Vagina (tissue), 2 donors: ENCODE measurements around the gene SLC27A2. TPM values are rescaled to one million over a fixed set of nuclear protein-coding genes. Genes with fewer than 3 reads are reported as not detected.

Experiments used
- DNase-seq, 2 donors: peaks; one replicate each; pipeline ENCODE4 v3.0.0-alpha.2; 2017; ENCODE audit errors: extremely low spot score in 2 of 2
- H3K27ac ChIP-seq: fragments of 200-600 bp; sonication (generic); one replicate; pipeline ENCODE4 v1.5.1; 2019
- H3K27me3 ChIP-seq: fragments of 200-600 bp; sonication (generic); one replicate; pipeline ENCODE4 v1.5.1; 2019
- H3K36me3 ChIP-seq, 2 donors: fragments of 200-600 bp; sonication (generic); one replicate each; pipeline ENCODE4 v1.5.1; 2017 to 2019
- H3K4me1 ChIP-seq: fragments of 200-600 bp; sonication (generic); one replicate; pipeline ENCODE4 v1.5.1; 2019
- H3K4me3 ChIP-seq, 2 donors: fragments of 200-600 bp; sonication (generic); 1 replicate in 1 of 2; 2 replicates in 1 of 2; pipeline ENCODE4 v1.5.1; 2016 to 2019
- H3K9me3 ChIP-seq: fragments of 200-600 bp; sonication (generic); one replicate; pipeline ENCODE4 v1.5.1; 2019
- POLR2A ChIP-seq, 2 donors: fragments of 450-650 bp; IDR thresholded peaks; one replicate each; pipeline ENCODE4 v1.6.1; 2017; ENCODE audit warnings: antibody characterized with exemption in 2 of 2, mild to moderate bottlenecking in 2 of 2, moderate library complexity in 2 of 2
- POLR2AphosphoS5 ChIP-seq, 2 donors: sonication (generic); formaldehyde crosslinking; IDR thresholded peaks; one replicate each; pipeline ENCODE4 v1.9.0; 2017; ENCODE audit warnings: antibody characterized with exemption in 2 of 2, mild to moderate bottlenecking in 2 of 2, low read depth in 1 of 2; ENCODE audit not compliant: insufficient read depth in 1 of 2
- intact Hi-C: fragments of 100-400 bp; cut with DNase I; formaldehyde crosslinking; loops from one replicate; pipeline ENCODE4 v1.15.1; 2023
- total RNA-seq: library from RNA; depleted of rRNA; stranded (reverse); fragments of >200 nt; gene quantifications from one replicate; pipeline ENCODE4 v1.2.3, GENCODE V29; 2016
- TF ChIP-seq, protein P1 (sequence below), 3 experiments: fragments of 450-650 bp in 2 of 3; fragments of 200-600 bp in 1 of 3; sonication (generic) in 1 of 3; IDR thresholded peaks; one replicate each; pipeline ENCODE4 v1.5.1; 2017 to 2019; ENCODE audit warnings: antibody characterized with exemption in 3 of 3, mild to moderate bottlenecking in 2 of 3, moderate library complexity in 2 of 3

The SLC27A2 gene
- total RNA-seq, 1 donor from 2014 or later = 3.2 TPM

DNA sequence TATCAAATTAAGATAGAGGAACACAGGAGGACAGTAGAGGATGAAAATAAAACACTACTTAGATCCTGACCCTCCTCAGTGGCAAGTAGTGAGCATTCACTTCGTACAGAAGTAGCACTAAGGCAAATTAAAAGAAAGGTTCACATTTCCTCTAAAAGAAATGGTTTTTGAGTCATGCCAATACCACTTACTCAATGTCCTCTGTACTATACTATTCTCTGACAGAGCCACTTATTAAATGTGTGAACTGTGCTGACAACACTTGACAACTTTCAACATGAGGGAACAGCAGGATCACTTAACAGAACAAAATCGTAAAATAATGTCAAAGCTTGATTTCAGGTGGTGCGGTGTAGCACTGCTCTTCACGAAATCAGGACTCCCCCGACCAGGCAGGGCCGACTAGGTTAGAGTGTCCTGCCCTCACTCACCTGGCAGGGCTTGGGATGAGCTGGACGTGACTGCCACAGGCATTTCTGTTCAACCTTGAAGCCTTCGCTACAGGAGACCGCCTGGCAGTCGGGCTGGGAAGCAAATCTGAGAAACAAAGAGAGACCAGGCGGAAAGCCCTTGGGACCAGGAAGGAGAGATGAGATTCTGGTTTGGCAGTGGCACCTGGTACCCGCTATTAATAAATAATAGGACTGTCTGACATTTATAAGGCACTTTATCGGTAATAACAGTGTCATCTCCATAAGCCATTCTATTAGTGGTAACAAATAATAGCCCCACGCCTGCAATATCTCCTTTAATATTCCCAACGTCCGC lies 611 bp upstream of the SLC27A2 start:
- no peak overlapping the region for H3K4me3 ChIP-seq
- no peaks in the 10 kb centered on the region for H3K36me3 ChIP-seq

DNA sequence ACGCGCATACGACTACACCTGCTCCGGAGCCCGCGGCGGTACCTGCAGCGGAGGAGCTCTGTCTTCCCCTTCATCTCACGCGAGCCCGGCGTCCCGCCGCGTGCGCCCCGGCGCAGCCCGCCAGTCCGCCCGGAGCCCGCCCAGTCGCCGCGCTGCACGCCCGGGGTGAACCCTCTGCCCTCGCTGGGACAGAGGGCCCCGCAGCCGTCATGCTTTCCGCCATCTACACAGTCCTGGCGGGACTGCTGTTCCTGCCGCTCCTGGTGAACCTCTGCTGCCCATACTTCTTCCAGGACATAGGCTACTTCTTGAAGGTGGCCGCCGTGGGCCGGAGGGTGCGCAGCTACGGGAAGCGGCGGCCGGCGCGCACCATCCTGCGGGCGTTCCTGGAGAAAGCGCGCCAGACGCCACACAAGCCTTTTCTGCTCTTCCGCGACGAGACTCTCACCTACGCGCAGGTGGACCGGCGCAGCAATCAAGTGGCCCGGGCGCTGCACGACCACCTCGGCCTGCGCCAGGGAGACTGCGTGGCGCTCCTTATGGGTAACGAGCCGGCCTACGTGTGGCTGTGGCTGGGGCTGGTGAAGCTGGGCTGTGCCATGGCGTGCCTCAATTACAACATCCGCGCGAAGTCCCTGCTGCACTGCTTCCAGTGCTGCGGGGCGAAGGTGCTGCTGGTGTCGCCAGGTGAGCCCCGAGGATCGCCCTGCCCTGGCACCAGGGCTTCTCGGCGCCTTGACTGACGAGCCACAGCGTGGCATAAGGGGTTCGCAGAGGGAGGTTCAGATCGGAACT lies 420 bp downstream of the SLC27A2 start:
- no peak overlapping the region for H3K27ac ChIP-seq
- DNase-seq = no peak
- H3K4me3 ChIP-seq = peak overlapping the region; percentile 49 to 56
- peaks cover 5% of the 10 kb centered on the region for H3K27me3 ChIP-seq
- intact Hi-C loops = no loop called here
- H3K9me3 ChIP-seq = no peaks in the 10 kb centered on the region
- no peak for TF ChIP-seq POLR2A (IDR thresholded peaks at IDR 0.05)
- TF ChIP-seq POLR2AphosphoS5 (IDR thresholded peaks at IDR 0.05; ENCODE audit: insufficient read depth in 1 of 2, low read depth in 1 of 2) = no peak
- TF ChIP-seq, protein P1, sequence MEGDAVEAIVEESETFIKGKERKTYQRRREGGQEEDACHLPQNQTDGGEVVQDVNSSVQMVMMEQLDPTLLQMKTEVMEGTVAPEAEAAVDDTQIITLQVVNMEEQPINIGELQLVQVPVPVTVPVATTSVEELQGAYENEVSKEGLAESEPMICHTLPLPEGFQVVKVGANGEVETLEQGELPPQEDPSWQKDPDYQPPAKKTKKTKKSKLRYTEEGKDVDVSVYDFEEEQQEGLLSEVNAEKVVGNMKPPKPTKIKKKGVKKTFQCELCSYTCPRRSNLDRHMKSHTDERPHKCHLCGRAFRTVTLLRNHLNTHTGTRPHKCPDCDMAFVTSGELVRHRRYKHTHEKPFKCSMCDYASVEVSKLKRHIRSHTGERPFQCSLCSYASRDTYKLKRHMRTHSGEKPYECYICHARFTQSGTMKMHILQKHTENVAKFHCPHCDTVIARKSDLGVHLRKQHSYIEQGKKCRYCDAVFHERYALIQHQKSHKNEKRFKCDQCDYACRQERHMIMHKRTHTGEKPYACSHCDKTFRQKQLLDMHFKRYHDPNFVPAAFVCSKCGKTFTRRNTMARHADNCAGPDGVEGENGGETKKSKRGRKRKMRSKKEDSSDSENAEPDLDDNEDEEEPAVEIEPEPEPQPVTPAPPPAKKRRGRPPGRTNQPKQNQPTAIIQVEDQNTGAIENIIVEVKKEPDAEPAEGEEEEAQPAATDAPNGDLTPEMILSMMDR (IDR thresholded peaks at IDR 0.05) = no peak
- H3K4me1 ChIP-seq = peaks cover 13% of the 10 kb centered on the region
- H3K36me3 ChIP-seq = no peaks in the 10 kb centered on the region

More for the DNA sequence above, 611 bp upstream of the SLC27A2 start:
- no peaks in the 10 kb centered on the region for H3K9me3 ChIP-seq
- H3K27ac ChIP-seq = no peak overlapping the region
- no peak for DNase-seq
- peaks cover 5% of the 10 kb centered on the region for H3K27me3 ChIP-seq
- intact Hi-C loops = no loop called here
- no peak for TF ChIP-seq POLR2A (IDR thresholded peaks at IDR 0.05)
- TF ChIP-seq POLR2AphosphoS5 (IDR thresholded peaks at IDR 0.05; ENCODE audit: insufficient read depth in 1 of 2, low read depth in 1 of 2) = no peak
- TF ChIP-seq, protein P1 (IDR thresholded peaks at IDR 0.05) = no peak
- H3K4me1 ChIP-seq = peaks cover 13% of the 10 kb centered on the region

DNA sequence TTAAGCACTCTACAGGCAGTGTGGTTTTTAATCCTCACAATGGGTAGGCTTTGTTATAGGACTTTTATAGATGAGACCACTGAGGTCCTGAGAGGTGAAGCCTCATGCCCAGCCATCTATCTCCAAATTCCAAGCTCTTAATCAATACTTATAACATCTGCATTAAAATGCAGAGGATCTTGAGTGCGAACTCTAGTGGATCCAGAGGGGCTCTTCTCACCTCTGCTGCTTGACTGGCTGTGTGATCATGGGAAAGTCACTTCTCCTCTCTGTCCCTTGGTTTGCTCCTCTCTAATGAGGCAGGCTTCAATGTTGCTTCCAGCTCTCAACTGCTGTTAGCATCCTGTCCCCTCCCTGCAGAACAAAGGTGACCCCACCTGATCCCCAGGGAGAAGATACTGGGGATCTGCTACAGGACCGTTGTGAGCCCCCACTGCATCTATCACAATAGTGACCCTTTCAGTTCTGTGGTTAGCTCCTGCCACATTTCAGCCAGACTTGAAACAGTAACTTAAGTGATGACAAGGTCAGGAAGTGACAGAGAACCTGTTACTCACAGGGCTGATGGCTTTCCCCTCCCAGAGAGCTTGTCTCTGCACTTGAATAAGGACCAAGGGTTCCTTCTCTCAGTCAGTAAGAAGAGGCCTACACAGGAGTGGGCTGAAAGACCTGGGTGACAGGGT lies 1.3 kb downstream of the SLC27A2 start:
- intact Hi-C loops = no loop called here
- Histone ChIP-seq H3K27ac (no peak overlapping the region), H3K4me3 (peak overlapping the region in 1 of 2 donors; percentile 49), H3K9me3 (no peaks in the 10 kb centered on the region), H3K4me1 (peaks cover 13% of the 10 kb centered on the region), H3K27me3 (peaks cover 5% of the 10 kb centered on the region), H3K36me3 (no peaks in the 10 kb centered on the region)
- no peak for DNase-seq
- TF ChIP-seq, protein P1 (IDR thresholded peaks at IDR 0.05) = no peak
- TF ChIP-seq POLR2AphosphoS5 (IDR thresholded peaks at IDR 0.05; ENCODE audit: insufficient read depth in 1 of 2, low read depth in 1 of 2) = no peak
- no peak for TF ChIP-seq POLR2A (IDR thresholded peaks at IDR 0.05)

DNA sequence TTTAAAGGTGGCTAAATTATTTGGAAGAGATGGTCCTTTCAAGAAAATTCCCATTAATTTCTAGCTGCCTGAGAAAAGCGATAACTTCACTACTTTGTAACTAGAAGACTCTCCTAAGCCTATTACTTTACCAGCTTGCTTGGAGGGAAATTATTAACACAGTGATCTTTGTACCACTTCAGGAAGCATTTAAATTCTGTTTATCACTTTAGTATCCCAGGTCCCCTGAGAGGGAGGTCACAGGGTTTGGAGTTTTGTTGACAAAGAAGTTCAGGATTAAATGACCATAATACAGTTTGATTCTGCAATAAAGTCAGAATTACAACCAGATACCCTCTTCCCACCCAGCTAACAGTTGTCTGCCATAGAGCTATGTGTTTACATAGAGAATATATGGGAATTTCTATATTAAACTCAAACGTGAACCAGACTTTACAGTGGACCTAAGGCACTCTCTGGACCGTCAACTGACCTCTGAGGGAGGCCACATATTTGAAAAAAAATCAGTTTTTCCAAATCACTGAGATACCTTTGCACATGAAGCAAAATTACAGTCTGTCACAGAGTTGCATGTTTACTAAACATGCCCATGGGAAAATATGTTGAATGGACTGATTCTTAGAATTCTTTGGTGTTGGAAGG lies 3.0 kb downstream of the SLC27A2 start:
- intact Hi-C loops = no loop called here
- TF ChIP-seq, protein P1 (IDR thresholded peaks at IDR 0.05) = no peak
- TF ChIP-seq POLR2A (IDR thresholded peaks at IDR 0.05) (no peak), POLR2AphosphoS5 (IDR thresholded peaks at IDR 0.05; ENCODE audit: insufficient read depth in 1 of 2, low read depth in 1 of 2) (no peak)
- Histone ChIP-seq H3K27ac (no peak overlapping the region), H3K4me3 (no peak overlapping the region), H3K36me3 (no peaks in the 10 kb centered on the region), H3K4me1 (peaks cover 13% of the 10 kb centered on the region), H3K9me3 (no peaks in the 10 kb centered on the region), H3K27me3 (peaks cover 5% of the 10 kb centered on the region)
- no peak for DNase-seq
